WTC11 (cell line): ENCODE measurements around the gene NUDT16.

ENCODE experiments used
- CTCF ChIP-seq: fragments of 200-600 bp; IDR thresholded peaks from 2 replicates; pipeline ENCODE4 v1.8.0; 2022; ENCODE audit warnings: antibody characterized with exemption
- HMGXB4 ChIP-seq: sonication (generic); formaldehyde crosslinking; IDR thresholded peaks from 2 replicates; pipeline ENCODE4 v1.8.1; 2023; ENCODE audit warnings: mild to moderate bottlenecking, moderate library complexity, missing genetic modification reagents

- no peak for TF ChIP-seq CTCF
- no peak for TF ChIP-seq HMGXB4
Observed at GRCh38 chr3:131393051-131393450, 11.5 kb downstream of the NUDT16 start.
